CD14-positive monocyte (primary cell): ENCODE results near the gene CFAP126. TPM values are rescaled to one million over a fixed set of nuclear protein-coding genes. Genes with fewer than 3 reads are reported as not detected.
"Not testable (repeated sequence)": the region's sequence is repeated elsewhere in the genome, so short reads cannot be mapped to it uniquely, and the experiment has no call there.

ENCODE experiments used
- DNase-seq, 3 donors: peaks; one replicate each; pipeline ENCODE4 v3.0.0-alpha.2; 2011 to 2022
- H2AFZ ChIP-seq: 2 replicates; pipeline ENCODE4 v1.6.0; 2012; ENCODE audit warnings: mild to moderate bottlenecking, low read depth, low read length, inconsistent platforms; ENCODE audit not compliant: insufficient read depth, poor library complexity, severe bottlenecking
- H3K27ac ChIP-seq, 2 donors: 1 replicate in 1 of 2; 2 replicates in 1 of 2; pipeline ENCODE4 v1.5.1; 2012 to 2013; ENCODE audit warnings: low read length in 2 of 2, control low read depth in 1 of 2, inconsistent platforms in 1 of 2, low read depth in 1 of 2, mild to moderate bottlenecking in 1 of 2
- H3K27me3 ChIP-seq, 2 donors: one replicate each; pipeline versions ENCODE4 v1.6.0 to v1.6.1; 2011 to 2013; ENCODE audit warnings: low read length in 2 of 2; ENCODE audit not compliant: control insufficient read depth in 2 of 2, insufficient read depth in 2 of 2
- H3K36me3 ChIP-seq, 2 donors: replicated peaks in 1 of 2; 1 replicate in 1 of 2; 2 replicates in 1 of 2; pipeline versions ENCODE4 v1.5.1 to v1.6.1; 2012 to 2013; ENCODE audit warnings: low read length in 2 of 2, control low read depth in 1 of 2, inconsistent platforms in 1 of 2, mild to moderate bottlenecking in 1 of 2; ENCODE audit not compliant: insufficient read depth in 2 of 2, control insufficient read depth in 1 of 2
- H3K4me1 ChIP-seq, 2 donors: 1 replicate in 1 of 2; 2 replicates in 1 of 2; pipeline versions ENCODE4 v1.5.1 to v1.6.1; 2012 to 2013; ENCODE audit warnings: low read length in 2 of 2, control low read depth in 1 of 2, inconsistent platforms in 1 of 2, mild to moderate bottlenecking in 1 of 2, moderate library complexity in 1 of 2; ENCODE audit not compliant: insufficient read depth in 2 of 2, control insufficient read depth in 1 of 2
- H3K4me2 ChIP-seq: replicated peaks from 2 replicates; pipeline ENCODE3; 2012; ENCODE audit warnings: low read length, moderate library complexity, mild to moderate bottlenecking; ENCODE audit not compliant: poor library complexity, severe bottlenecking; ENCODE audit errors: extremely low read depth
- H3K4me3 ChIP-seq, 3 experiments: fragments of 200-600 bp in 1 of 3; sonication (generic) in 1 of 3; replicated peaks in 1 of 3; 1 replicate in 2 of 3; 2 replicates in 1 of 3; pipeline ENCODE4 v1.5.1; 2011 to 2013; ENCODE audit warnings: low read length in 3 of 3, mild to moderate bottlenecking in 3 of 3, control low read depth in 2 of 3, low read depth in 2 of 3, inconsistent platforms in 1 of 3, moderate library complexity in 1 of 3
- H3K79me2 ChIP-seq: 2 replicates; pipeline ENCODE4 v1.6.0; 2012; ENCODE audit warnings: mild to moderate bottlenecking, control low read depth, inconsistent platforms, low read length, moderate library complexity; ENCODE audit not compliant: insufficient read depth
- H3K9ac ChIP-seq: 2 replicates; pipeline ENCODE4 v1.6.0; 2017; ENCODE audit warnings: low read length, mild to moderate bottlenecking; ENCODE audit not compliant: insufficient read depth, poor library complexity, severe bottlenecking
- H3K9me3 ChIP-seq, 2 donors: replicated peaks in 1 of 2; 1 replicate in 1 of 2; 2 replicates in 1 of 2; pipeline versions ENCODE4 v1.5.1 to v1.6.1; 2012 to 2013; ENCODE audit warnings: low read length in 2 of 2, control low read depth in 1 of 2; ENCODE audit not compliant: control insufficient read depth in 1 of 2, insufficient read depth in 1 of 2
- H4K20me1 ChIP-seq: 2 replicates; pipeline ENCODE4 v1.6.0; 2012; ENCODE audit warnings: mild to moderate bottlenecking, low read length, control low read depth, moderate library complexity; ENCODE audit not compliant: insufficient read depth
- H3K27ac Mint-ChIP-seq, 7 donors: one replicate each; pipeline ENCODE4 v1.8.0; 2020; ENCODE audit warnings: mild to moderate bottlenecking in 7 of 7, mixed read lengths in 7 of 7, moderate library complexity in 6 of 7, inconsistent platforms in 2 of 7
- H3K27me3 Mint-ChIP-seq, 3 donors: one replicate each; pipeline ENCODE4 v1.8.0; 2021 to 2022; ENCODE audit warnings: low read depth in 3 of 3, mild to moderate bottlenecking in 3 of 3, mixed read lengths in 3 of 3, moderate library complexity in 3 of 3, inconsistent platforms in 1 of 3
- H3K36me3 Mint-ChIP-seq, 2 donors: one replicate each; pipeline ENCODE4 v1.8.0; 2020; ENCODE audit warnings: mixed read lengths in 2 of 2, inconsistent platforms in 1 of 2, mild to moderate bottlenecking in 1 of 2
- H3K4me1 Mint-ChIP-seq: one replicate; pipeline ENCODE4 v1.8.0; 2020; ENCODE audit warnings: mild to moderate bottlenecking, mixed read lengths
- H3K4me3 Mint-ChIP-seq, 2 donors: one replicate each; pipeline ENCODE4 v1.8.0; 2020; ENCODE audit warnings: mild to moderate bottlenecking in 2 of 2, mixed read lengths in 2 of 2, moderate library complexity in 1 of 2
- H3K9me3 Mint-ChIP-seq, 7 donors: one replicate each; pipeline ENCODE4 v1.8.0; 2020 to 2022; ENCODE audit warnings: mixed read lengths in 7 of 7, mild to moderate bottlenecking in 6 of 7, moderate library complexity in 6 of 7, inconsistent platforms in 2 of 7
- WGBS: methylation state at CpG from one replicate; pipeline ENCODE4 v1.1.5; 2013; ENCODE audit warnings: missing lambda C conversion rate; ENCODE audit not compliant: insufficient coverage; 5-methylcytosine and 5-hydroxymethylcytosine counted together
- intact Hi-C, 2 donors: fragments of 100-400 bp; cut with micrococcal nuclease; formaldehyde crosslinking; loops; one replicate each; pipeline versions ENCODE4 v1.15.0 to v1.15.1; 2023
- polyA plus RNA-seq, 3 donors: library from polyadenylated mRNA; depleted of rRNA in 1 of 3; unstranded in 2 of 3; stranded (reverse) in 1 of 3; fragments of 300-500 nt in 2 of 3; fragments of >200 nt in 1 of 3; fragmentation: Illumina TruSeq in 2 of 3; gene quantifications; 1 replicate in 2 of 3; 2 replicates in 1 of 3; pipeline ENCODE4 v1.2.3, GENCODE V29; 2012 to 2021
- TF ChIP-seq, protein P1 (sequence below): fragments of 200-600 bp; IDR thresholded peaks from one replicate; pipeline ENCODE4 v1.8.0; 2022; ENCODE audit warnings: antibody characterized with exemption, mild to moderate bottlenecking

The CFAP126 gene
- polyA plus RNA-seq, 3 donors, result not detected

- H3K4me1 Mint-ChIP-seq, H3K4me3 Mint-ChIP-seq, H3K4me2 ChIP-seq, intact Hi-C loops, H2AFZ ChIP-seq, H3K27ac ChIP-seq, H4K20me1 ChIP-seq, H3K27ac Mint-ChIP-seq, H3K27me3 ChIP-seq, H3K79me2 ChIP-seq, H3K4me1 ChIP-seq, H3K36me3 Mint-ChIP-seq, H3K9ac ChIP-seq, H3K9me3 ChIP-seq, DNase-seq, H3K4me3 ChIP-seq, H3K36me3 ChIP-seq: not testable (repeated sequence)
- Mint-ChIP-seq H3K27me3 (peaks cover 6 to 10% (median 6%) of the 10 kb centered on the region in 3 donors), H3K9me3 (peaks cover 7 to 20% (median 12%) of the 10 kb centered on the region in 7 donors)
- 79% methylated on average over 10 of the region's 13 CpGs for WGBS
Observed at GRCh38 chr1:161409848-161410635, 42.4 kb upstream of the CFAP126 start.

DNA sequence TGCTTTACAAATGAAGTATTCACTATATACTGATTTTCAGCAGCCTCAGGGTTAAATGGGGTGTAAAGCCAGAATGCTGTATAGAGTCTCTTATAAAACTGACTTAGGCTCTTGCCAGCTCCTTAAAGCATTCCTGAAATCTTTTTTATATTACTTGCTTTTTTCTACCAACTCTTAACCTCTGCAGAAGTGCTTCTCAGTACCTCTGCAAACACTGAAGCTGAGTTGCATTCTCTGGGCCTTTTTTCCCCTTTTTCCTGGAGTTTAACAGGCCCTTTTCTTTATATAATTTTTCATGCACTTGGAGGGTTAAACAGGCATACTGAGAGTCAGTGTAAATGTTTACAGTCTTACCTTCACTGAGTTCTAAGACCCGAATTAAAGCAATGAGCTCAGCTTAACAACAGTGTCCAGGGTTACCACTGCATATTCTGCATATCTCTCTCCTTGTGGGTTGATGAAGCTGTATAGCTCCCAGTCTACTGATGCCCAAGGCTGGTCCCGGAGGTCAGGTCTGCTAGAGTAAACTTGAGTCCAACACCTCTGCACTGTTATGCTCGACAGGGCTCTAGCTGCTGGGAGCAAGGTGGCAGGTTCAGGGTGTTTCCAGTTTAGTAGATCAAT is 40.9 kb upstream of the CFAP126 start:
- no peaks in the 10 kb centered on the region for H3K79me2 ChIP-seq
- Mint-ChIP-seq H3K4me1 (peaks cover 5% of the 10 kb centered on the region), H3K4me3 (no peak overlapping the region), H3K27me3 (peaks cover 15 to 21% (median 19%) of the 10 kb centered on the region in 3 donors), H3K36me3 (peaks cover 12 to 15% of the 10 kb centered on the region in 2 donors), H3K27ac (no peak overlapping the region), H3K9me3 (peaks cover 16 to 32% (median 23%) of the 10 kb centered on the region in 7 donors)
- no peaks in the 10 kb centered on the region for H3K4me1 ChIP-seq
- TF ChIP-seq, protein P1, sequence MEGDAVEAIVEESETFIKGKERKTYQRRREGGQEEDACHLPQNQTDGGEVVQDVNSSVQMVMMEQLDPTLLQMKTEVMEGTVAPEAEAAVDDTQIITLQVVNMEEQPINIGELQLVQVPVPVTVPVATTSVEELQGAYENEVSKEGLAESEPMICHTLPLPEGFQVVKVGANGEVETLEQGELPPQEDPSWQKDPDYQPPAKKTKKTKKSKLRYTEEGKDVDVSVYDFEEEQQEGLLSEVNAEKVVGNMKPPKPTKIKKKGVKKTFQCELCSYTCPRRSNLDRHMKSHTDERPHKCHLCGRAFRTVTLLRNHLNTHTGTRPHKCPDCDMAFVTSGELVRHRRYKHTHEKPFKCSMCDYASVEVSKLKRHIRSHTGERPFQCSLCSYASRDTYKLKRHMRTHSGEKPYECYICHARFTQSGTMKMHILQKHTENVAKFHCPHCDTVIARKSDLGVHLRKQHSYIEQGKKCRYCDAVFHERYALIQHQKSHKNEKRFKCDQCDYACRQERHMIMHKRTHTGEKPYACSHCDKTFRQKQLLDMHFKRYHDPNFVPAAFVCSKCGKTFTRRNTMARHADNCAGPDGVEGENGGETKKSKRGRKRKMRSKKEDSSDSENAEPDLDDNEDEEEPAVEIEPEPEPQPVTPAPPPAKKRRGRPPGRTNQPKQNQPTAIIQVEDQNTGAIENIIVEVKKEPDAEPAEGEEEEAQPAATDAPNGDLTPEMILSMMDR, result no peak
- H4K20me1 ChIP-seq, result no peaks in the 10 kb centered on the region
- no peak overlapping the region for H3K4me3 ChIP-seq
- no peak overlapping the region for H3K27ac ChIP-seq
- H3K9me3 ChIP-seq, result peaks cover 12 to 16% of the 10 kb centered on the region in 2 donors
- intact Hi-C loops, result no loop called here
- H3K9ac ChIP-seq, result no peak overlapping the region
- peaks cover 12 to 14% of the 10 kb centered on the region in 2 donors for H3K27me3 ChIP-seq
- WGBS, result no CpG with 5 or more reads among the region's 3 CpGs
- no peak overlapping the region for H2AFZ ChIP-seq
- H3K4me2 ChIP-seq, result no peak overlapping the region
- DNase-seq, result no peak
- no peaks in the 10 kb centered on the region for H3K36me3 ChIP-seq
